Measurements from ENCODE around the gene NECAB2.

Gene NECAB2

DNA sequence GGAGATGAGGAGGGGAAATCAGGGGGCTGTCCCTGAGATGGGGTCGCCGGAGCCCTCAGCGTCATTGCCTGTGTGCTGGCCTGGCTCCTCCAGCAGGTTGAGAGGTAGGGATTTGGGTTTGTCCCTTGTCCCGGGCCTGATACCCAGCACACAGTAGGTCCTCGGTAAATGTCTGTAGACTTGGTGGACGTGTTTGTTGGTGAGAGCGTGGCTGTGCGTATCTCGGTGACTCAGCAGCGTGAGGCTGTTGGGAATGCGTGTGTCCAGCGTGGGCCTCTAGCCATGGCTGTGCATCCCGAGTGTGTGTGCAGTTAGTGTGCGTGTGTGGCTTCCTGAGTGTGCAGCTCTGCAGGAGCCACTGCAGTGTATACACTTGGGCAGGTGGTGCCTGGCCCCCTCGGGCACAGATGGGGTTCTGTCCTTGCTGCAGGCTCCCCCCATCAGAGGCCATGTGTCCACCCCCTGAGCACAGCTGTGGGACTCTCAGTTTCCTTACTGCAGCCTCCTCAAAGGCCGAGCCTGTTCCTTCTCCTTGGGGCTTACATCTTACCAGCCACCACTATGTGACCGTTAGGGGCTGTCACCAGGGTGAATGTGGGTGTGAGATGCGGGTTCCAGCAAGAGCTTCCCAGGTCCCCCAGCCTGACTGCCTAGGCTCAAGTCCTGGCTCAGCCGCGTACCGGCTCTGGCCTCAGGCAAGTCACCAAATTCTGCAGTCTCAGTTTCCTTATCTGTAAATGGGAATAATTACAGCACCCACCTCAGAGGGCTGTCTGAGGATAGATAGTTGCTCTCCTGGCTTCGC lies 5.7 kb downstream of the NECAB2 start:
- H3K4me1 ChIP-seq: peaks cover 12% of the 10 kb centered on the region; the same call in 1 of the 2 replicates

DNA sequence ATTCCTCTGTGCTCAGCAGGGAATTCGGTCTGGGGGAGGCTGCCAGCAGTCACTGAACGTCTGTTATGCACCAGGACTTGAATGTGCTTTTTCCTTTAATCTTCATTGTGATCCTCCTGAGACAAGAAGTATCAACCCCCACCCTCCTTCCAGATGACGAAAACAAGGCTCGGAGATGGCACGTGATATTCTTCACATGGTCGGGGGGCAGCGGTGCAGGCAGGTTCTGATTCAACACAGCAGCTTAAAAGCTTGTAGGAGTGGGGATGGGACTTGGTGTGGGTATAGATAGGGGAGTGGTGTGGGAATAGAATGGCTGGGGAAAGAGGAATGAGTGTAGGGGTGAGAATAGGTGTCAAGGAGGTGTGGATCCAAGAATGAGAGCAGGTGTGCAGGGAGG lies 6.4 kb downstream of the NECAB2 start:
- no peak overlapping the region for H3K27ac ChIP-seq
- no peaks in the 10 kb centered on the region for H4K20me1 ChIP-seq
- peaks cover 11% of the 10 kb centered on the region; the same call in 1 of the 2 replicates for H3K27me3 ChIP-seq
- peak overlapping the region; percentile 28; the same call in 1 of the 2 replicates for H3K4me2 ChIP-seq
- no peak for TF ChIP-seq Cebpa-rat (IDR thresholded peaks at IDR 0.05)
- H3K4me1 ChIP-seq: peaks cover 12% of the 10 kb centered on the region; the same call in 1 of the 2 replicates
- no peak overlapping the region for H3K9ac ChIP-seq
- no peaks in the 10 kb centered on the region for H3K36me3 ChIP-seq
- peaks cover 21% of the 10 kb centered on the region for H3K9me3 ChIP-seq
- no peak overlapping the region for H3K4me3 ChIP-seq

More for the DNA sequence above, 5.7 kb downstream of the NECAB2 start:
- Histone ChIP-seq H3K4me2 (peak overlapping the region; percentile 28; the same call in 1 of the 2 replicates), H3K27me3 (peaks cover 15% of the 10 kb centered on the region), H3K9ac (no peak overlapping the region), H4K20me1 (no peaks in the 10 kb centered on the region), H3K27ac (no peak overlapping the region), H3K4me3 (no peak overlapping the region), H3K36me3 (no peaks in the 10 kb centered on the region), H3K9me3 (peaks cover 15% of the 10 kb centered on the region)
- TF ChIP-seq Cebpa-rat (IDR thresholded peaks at IDR 0.05): no peak

DNA sequence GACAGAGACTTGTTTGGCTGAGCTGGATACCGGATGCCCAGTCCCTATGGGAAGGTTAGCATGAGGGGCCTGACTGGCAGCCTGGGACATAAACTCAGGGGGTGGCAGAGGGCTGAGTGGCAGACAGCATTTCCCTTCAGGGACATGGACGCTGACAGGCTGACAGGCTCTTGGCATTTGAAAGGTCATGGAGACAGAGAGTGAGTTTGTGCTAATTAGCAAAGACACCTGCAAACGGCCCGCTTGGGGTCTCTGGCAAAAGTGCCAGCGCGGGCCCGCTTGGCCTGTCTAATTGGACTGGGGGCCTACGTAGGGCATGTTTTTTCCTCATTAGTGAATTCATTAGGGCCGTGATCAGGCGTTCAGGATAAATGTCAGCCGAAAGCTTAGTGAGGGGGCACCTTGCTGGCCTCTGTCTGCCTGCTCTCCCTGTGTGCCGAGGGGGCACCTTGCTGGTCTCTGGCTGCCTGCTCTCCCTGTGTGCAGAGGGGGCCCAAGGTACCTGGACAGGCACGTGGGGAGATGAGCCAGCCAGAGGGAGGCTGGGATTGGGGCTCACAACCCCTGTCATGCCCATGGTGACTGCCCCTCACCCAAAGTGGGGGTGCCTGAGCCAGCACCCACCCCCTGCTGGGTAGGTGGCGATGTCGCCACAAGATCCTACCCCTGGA lies 7.7 kb downstream of the NECAB2 start:
- Histone ChIP-seq H3K4me1 (peaks cover 12% of the 10 kb centered on the region; the same call in 1 of the 2 replicates), H4K20me1 (no peaks in the 10 kb centered on the region), H3K27me3 (no peaks in the 10 kb centered on the region)

DNA sequence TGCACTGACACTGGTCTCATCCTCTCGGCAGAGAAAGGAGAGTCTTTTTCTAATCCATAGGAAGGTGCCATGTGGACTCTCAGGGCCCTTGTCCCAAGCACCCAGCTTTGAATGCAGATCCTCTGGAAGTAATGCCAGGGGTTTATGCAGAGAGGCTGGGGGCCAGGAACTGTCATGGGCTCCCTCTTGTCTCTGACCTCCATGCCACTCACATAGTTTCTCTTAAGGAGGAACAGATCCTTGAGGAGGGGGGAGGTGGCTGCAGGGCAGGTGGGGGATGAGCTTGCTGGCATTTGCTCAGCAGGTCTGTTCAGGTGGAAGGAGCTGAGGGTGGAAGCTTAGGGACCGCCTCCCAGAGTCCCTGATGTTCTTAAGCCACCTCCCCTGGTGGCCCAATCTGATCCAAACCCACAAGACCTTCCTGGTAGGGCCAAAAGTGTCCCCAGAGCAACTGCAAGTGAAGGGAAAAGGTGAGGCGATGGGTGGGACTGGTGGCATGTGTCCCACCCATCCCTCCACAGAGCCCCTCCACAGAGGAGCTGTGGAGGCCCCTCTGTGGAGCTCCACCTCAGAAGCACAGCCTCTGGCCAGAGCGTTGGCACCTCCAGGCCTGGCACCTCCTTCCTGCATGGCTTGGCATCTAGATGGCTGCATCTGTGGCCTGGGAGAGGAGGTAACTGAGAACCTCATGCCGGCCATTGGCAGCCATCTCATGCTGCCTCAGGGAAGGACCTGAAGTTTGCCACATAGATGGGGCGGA lies 9.2 kb downstream of the NECAB2 start:
- Histone ChIP-seq H3K9me3 (peaks cover 21% of the 10 kb centered on the region), H4K20me1 (no peaks in the 10 kb centered on the region), H3K4me2 (no peak overlapping the region), H3K27ac (no peak overlapping the region), H3K9ac (no peak overlapping the region), H3K4me3 (no peak overlapping the region), H3K36me3 (no peaks in the 10 kb centered on the region), H3K4me1 (peaks cover 12% of the 10 kb centered on the region; the same call in 1 of the 2 replicates), H3K27me3 (no peaks in the 10 kb centered on the region)
- TF ChIP-seq Cebpa-rat (IDR thresholded peaks at IDR 0.05): no peak

More for the DNA sequence above, 7.7 kb downstream of the NECAB2 start:
- no peak overlapping the region for H3K9ac ChIP-seq
- no peak overlapping the region for H3K4me3 ChIP-seq
- no peak overlapping the region for H3K27ac ChIP-seq
- H3K36me3 ChIP-seq: no peaks in the 10 kb centered on the region
- H3K9me3 ChIP-seq: peaks cover 21% of the 10 kb centered on the region
- TF ChIP-seq Cebpa-rat (IDR thresholded peaks at IDR 0.05): no peak
- no peak overlapping the region for H3K4me2 ChIP-seq

DNA sequence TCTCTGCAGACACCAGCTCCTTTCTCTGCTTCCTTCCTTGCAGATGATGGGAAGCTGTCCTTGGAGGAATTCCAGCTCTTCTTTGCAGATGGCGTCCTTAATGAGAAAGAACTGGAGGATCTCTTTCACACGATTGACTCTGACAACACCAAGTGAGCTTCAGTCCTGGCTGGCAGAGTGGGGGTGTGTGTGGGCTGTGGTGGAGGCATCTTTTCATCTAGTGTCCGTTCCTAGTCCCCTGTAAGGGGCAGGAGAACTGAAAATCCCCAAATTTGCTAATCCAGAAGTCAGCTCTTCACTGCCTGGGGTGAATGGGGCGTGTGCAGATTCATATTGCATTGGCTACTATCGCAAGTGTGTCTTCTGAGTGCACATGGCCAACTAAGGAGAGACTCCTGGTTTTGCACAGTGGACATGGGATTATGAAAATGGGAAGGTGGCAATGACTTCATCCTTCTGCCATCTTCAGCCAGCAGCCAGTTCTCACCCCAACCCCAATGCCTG lies 10.4 kb downstream of the NECAB2 start:
- Histone ChIP-seq H3K27ac (no peak overlapping the region), H3K27me3 (no peaks in the 10 kb centered on the region), H3K4me2 (no peak overlapping the region), H3K36me3 (no peaks in the 10 kb centered on the region), H4K20me1 (no peaks in the 10 kb centered on the region), H3K4me1 (peaks cover 12% of the 10 kb centered on the region; the same call in 1 of the 2 replicates), H3K9me3 (peaks cover 21% of the 10 kb centered on the region), H3K9ac (no peak overlapping the region), H3K4me3 (no peak overlapping the region)
- TF ChIP-seq Cebpa-rat (IDR thresholded peaks at IDR 0.05): no peak

DNA sequence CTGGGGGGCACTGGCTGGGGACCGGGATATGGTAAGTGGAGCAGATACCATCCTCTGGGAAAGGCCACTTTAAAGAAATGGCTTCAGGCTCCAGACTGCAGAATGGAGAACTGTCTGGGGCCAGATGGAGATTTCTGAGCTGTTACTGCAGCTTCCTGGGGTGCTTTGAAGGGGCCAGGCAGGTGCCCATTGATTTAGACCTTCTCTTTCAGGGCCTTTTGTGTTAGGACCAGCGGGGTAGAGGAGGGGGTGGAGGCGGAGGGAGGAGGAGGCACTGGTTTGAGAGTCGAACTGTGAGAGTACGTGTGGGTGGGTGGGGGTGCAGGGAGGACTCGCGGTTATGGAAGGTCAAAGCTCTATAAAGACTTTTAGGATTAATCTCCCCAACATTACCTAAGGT lies 11.4 kb downstream of the NECAB2 start:
- H3K4me2 ChIP-seq: no peak overlapping the region
- H3K36me3 ChIP-seq: no peaks in the 10 kb centered on the region
- H4K20me1 ChIP-seq: no peaks in the 10 kb centered on the region
- TF ChIP-seq Cebpa-rat (IDR thresholded peaks at IDR 0.05): no peak
- H3K27ac ChIP-seq: no peak overlapping the region
- H3K27me3 ChIP-seq: no peaks in the 10 kb centered on the region
- no peak overlapping the region for H3K4me3 ChIP-seq
- peaks cover 5% of the 10 kb centered on the region; the same call in 1 of the 2 replicates for H3K4me1 ChIP-seq
- H3K9ac ChIP-seq: no peak overlapping the region
- peaks cover 21% of the 10 kb centered on the region for H3K9me3 ChIP-seq

DNA sequence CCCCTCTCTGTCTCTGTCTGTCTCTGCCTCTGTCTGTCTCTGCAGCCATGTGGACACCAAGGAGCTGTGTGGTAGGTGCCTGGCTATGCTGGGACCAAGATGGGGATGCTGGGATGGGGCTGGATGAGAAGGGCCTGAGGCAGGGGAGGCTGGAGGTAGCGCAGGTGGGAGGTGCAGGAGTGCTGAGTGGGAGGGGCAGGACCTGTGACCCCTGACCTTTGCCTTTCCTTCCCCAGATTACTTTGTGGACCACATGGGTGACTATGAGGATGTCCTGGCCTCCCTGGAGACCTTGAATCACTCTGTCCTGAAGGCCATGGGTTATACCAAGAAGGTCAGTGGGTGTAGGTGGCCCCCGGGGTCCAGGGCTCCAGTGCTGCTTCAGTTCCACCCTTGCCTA lies 12.8 kb downstream of the NECAB2 start:
- Histone ChIP-seq H3K9me3 (peaks cover 21% of the 10 kb centered on the region), H3K4me1 (no peaks in the 10 kb centered on the region), H4K20me1 (no peaks in the 10 kb centered on the region), H3K27me3 (no peaks in the 10 kb centered on the region), H3K27ac (no peak overlapping the region), H3K4me3 (no peak overlapping the region), H3K9ac (no peak overlapping the region), H3K4me2 (no peak overlapping the region), H3K36me3 (no peaks in the 10 kb centered on the region)
- no peak for TF ChIP-seq Cebpa-rat (IDR thresholded peaks at IDR 0.05)

DNA sequence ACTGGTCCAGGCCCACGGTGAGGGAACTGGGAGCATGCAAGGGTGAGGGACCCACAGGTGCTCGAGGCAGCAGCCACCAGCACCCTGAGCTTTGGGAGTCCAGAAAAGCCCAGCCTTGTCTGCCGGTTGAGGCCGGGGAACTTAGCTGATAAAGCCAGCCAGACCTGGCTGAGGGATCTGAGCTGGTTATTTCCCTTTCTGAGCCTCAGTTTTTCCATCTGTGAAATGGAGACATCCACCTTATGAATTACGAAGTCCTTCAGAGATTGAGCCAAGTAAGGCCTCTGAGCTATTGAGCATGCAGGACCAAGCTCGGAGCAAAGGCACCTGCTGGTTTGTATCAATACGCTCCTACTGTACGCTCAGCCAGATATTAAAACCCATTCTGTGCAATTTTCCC lies 13.8 kb downstream of the NECAB2 start:
- H3K27me3 ChIP-seq: no peaks in the 10 kb centered on the region
- H3K9ac ChIP-seq: no peak overlapping the region
- peaks cover 21% of the 10 kb centered on the region for H3K9me3 ChIP-seq
- H3K36me3 ChIP-seq: no peaks in the 10 kb centered on the region
- no peak overlapping the region for H3K27ac ChIP-seq
- TF ChIP-seq Cebpa-rat (IDR thresholded peaks at IDR 0.05): no peak
- H3K4me1 ChIP-seq: no peaks in the 10 kb centered on the region
- H3K4me2 ChIP-seq: no peak overlapping the region
- H3K4me3 ChIP-seq: no peak overlapping the region
- H4K20me1 ChIP-seq: no peaks in the 10 kb centered on the region

DNA sequence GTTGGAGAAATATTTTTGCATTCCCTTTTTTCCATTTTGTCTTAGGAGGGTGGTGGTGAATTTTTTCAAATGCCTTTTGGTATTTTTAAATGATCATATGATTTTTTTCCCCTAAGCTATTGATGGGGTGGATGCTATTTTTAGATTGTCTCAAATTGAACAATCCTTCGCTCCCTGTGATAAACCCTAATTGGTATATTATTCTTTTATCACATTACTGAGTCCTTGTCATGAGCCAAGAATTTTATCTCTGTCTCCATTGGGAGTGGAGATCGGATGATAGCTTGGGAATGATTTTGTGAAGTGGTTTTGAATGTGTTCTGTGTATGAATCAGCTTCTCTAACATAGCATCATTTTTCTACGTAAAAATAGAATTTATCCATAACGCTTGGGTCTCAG lies 15.4 kb downstream of the NECAB2 start:
- no peak for TF ChIP-seq Cebpa-rat (IDR thresholded peaks at IDR 0.05)
- Histone ChIP-seq H3K27me3 (no peaks in the 10 kb centered on the region), H3K27ac (no peak overlapping the region), H3K4me2 (no peak overlapping the region), H3K9ac (no peak overlapping the region), H3K4me3 (no peak overlapping the region), H4K20me1 (no peaks in the 10 kb centered on the region), H3K36me3 (no peaks in the 10 kb centered on the region), H3K4me1 (no peaks in the 10 kb centered on the region), H3K9me3 (peaks cover 9% of the 10 kb centered on the region)

Data from BLaER1 (cell line).